Gastroesophageal sphincter (tissue), 4 donors: ENCODE data around the gene GPC4. TPM values are rescaled to one million over a fixed set of nuclear protein-coding genes. Genes with fewer than 3 reads are reported as not detected.

Source experiments
- ATAC-seq: fragments of 150-250 bp; one replicate; pipeline ENCODE4 v1.9.1; 2016; ENCODE audit warnings: mild to moderate bottlenecking, moderate library complexity
- H3K27ac ChIP-seq, 4 donors: fragments of 200-600 bp; sonication (generic) in 3 of 4; 1 replicate in 3 of 4; 2 replicates in 1 of 4; pipeline ENCODE4 v1.5.1; 2016 to 2019
- H3K27me3 ChIP-seq: fragments of 200-600 bp; sonication (generic); one replicate; pipeline ENCODE4 v1.5.1; 2019
- H3K36me3 ChIP-seq, 2 donors: fragments of 200-600 bp; sonication (generic); one replicate each; pipeline ENCODE4 v1.5.1; 2019; ENCODE audit warnings: control low read depth in 1 of 2
- H3K4me1 ChIP-seq, 3 donors: fragments of 200-600 bp; sonication (generic); 1 replicate in 2 of 3; 2 replicates in 1 of 3; pipeline ENCODE4 v1.5.1; 2016 to 2019; ENCODE audit warnings: control low read depth in 2 of 3
- H3K4me3 ChIP-seq, 2 donors: fragments of 200-600 bp; sonication (generic); one replicate each; pipeline ENCODE4 v1.5.1; 2019; ENCODE audit warnings: mild to moderate bottlenecking in 1 of 2, moderate library complexity in 1 of 2
- H3K9me3 ChIP-seq, 3 donors: fragments of 200-600 bp; sonication (generic); one replicate each; pipeline ENCODE4 v1.5.1; 2017 to 2019; ENCODE audit warnings: control low read depth in 2 of 3
- CTCF ChIP-seq, 4 experiments: fragments of 200-600 bp in 2 of 4; fragments of 450-650 bp in 2 of 4; sonication (generic) in 1 of 4; IDR thresholded peaks; one replicate each; pipeline ENCODE4 v1.5.1; 2017 to 2019; ENCODE audit warnings: antibody characterized with exemption in 4 of 4, mild to moderate bottlenecking in 2 of 4, moderate library complexity in 2 of 4
- EP300 ChIP-seq: sonication (generic); formaldehyde crosslinking; IDR thresholded peaks from one replicate; pipeline ENCODE4 v1.6.1; 2017; ENCODE audit warnings: antibody characterized with exemption, mild to moderate bottlenecking
- POLR2A ChIP-seq, 2 donors: fragments of 450-650 bp; IDR thresholded peaks; one replicate each; pipeline ENCODE4 v1.6.1; 2017; ENCODE audit warnings: antibody characterized with exemption in 2 of 2, mild to moderate bottlenecking in 2 of 2, moderate library complexity in 1 of 2
- POLR2AphosphoS5 ChIP-seq: sonication (generic); formaldehyde crosslinking; IDR thresholded peaks from one replicate; pipeline ENCODE4 v1.6.1; 2017; ENCODE audit warnings: antibody characterized with exemption
- WGBS, 2 donors: methylation state at CpG; one replicate each; pipeline ENCODE4 v1.1.5; 2018; ENCODE audit warnings: low coverage in 1 of 2; 5-methylcytosine and 5-hydroxymethylcytosine counted together
- total RNA-seq, 4 donors: library from RNA; depleted of rRNA; stranded (reverse); fragments of >200 nt; gene quantifications; one replicate each; pipeline ENCODE4 v1.1.0, GENCODE V29; 2016

Gene GPC4
- total RNA-seq, 4 donors from 2014 or later, result 62.7 to 97.1 (median 67.9) TPM

- H3K4me3 ChIP-seq, result no peak overlapping the region
- peaks cover 0 to 67% (median 0%) of the 10 kb centered on the region in 3 donors for H3K4me1 ChIP-seq
- H3K36me3 ChIP-seq, result no peaks in the 10 kb centered on the region
- no peaks in the 10 kb centered on the region for H3K27me3 ChIP-seq
- no peak for TF ChIP-seq CTCF (IDR thresholded peaks at IDR 0.05)
- no peak for TF ChIP-seq EP300
- no peak for TF ChIP-seq POLR2A (IDR thresholded peaks at IDR 0.05)
- TF ChIP-seq POLR2AphosphoS5, result no peak
- 48 to 67% methylated on average over 1 to 2 of the region's 2 CpGs for WGBS, 2 donors
- no peaks in the 10 kb centered on the region for H3K9me3 ChIP-seq
- no peak overlapping the region for H3K27ac ChIP-seq
- no peak for ATAC-seq
Observed at GRCh38 chrX:133373386-133374079, 41.8 kb downstream of the GPC4 start.

GRCh38 chrX:133370696-133371275 lies 44.5 kb downstream of the GPC4 start:
- WGBS, 2 donors, result 88 to 93% methylated on average over 3 of the region's 3 CpGs
- Histone ChIP-seq H3K4me3 (no peak overlapping the region), H3K4me1 (peaks cover 0 to 59% (median 0%) of the 10 kb centered on the region in 3 donors), H3K27ac (no peak overlapping the region), H3K9me3 (no peaks in the 10 kb centered on the region), H3K27me3 (no peaks in the 10 kb centered on the region), H3K36me3 (no peaks in the 10 kb centered on the region)
- no peak for ATAC-seq
- TF ChIP-seq CTCF (IDR thresholded peaks at IDR 0.05) (no peak), EP300 (no peak), POLR2A (IDR thresholded peaks at IDR 0.05) (no peak), POLR2AphosphoS5 (no peak)

GRCh38 chrX:133369065-133369464 lies 46.2 kb downstream of the GPC4 start:
- no peak for TF ChIP-seq CTCF (IDR thresholded peaks at IDR 0.05)
- no peak for TF ChIP-seq POLR2AphosphoS5
- no peak for TF ChIP-seq EP300
- TF ChIP-seq POLR2A (IDR thresholded peaks at IDR 0.05), result no peak

GRCh38 chrX:133366735-133367134 lies 48.6 kb downstream of the GPC4 start:
- Histone ChIP-seq H3K36me3 (no peaks in the 10 kb centered on the region), H3K9me3 (no peaks in the 10 kb centered on the region), H3K4me1 (peaks cover 0 to 54% (median 0%) of the 10 kb centered on the region in 3 donors), H3K4me3 (no peak overlapping the region), H3K27ac (no peak overlapping the region), H3K27me3 (no peaks in the 10 kb centered on the region)
- TF ChIP-seq POLR2A (IDR thresholded peaks at IDR 0.05) (no peak), POLR2AphosphoS5 (no peak), CTCF (IDR thresholded peaks at IDR 0.05) (no peak), EP300 (no peak)
- ATAC-seq, result no peak

More at GRCh38 chrX:133369065-133369464, 46.2 kb downstream of the GPC4 start:
- 60 to 77% methylated on average over 2 of the region's 2 CpGs for WGBS, 2 donors
- H3K4me3 ChIP-seq, result no peak overlapping the region
- H3K4me1 ChIP-seq, result peaks cover 0 to 62% (median 0%) of the 10 kb centered on the region in 3 donors
- no peaks in the 10 kb centered on the region for H3K9me3 ChIP-seq
- H3K36me3 ChIP-seq, result no peaks in the 10 kb centered on the region
- H3K27me3 ChIP-seq, result no peaks in the 10 kb centered on the region
- H3K27ac ChIP-seq, result no peak overlapping the region
- ATAC-seq, result no peak
